Activated gamma-delta T cell treated with Interleukin-2 at 50 U/mL for 16 hours (primary cell): ENCODE measurements around the gene CCR7.

Experiments used
- DNase-seq: peaks from one replicate; pipeline ENCODE4 v3.0.0-alpha.2; 2020

Gene CCR7

GRCh38 chr17:40560592-40561293 lies 4.5 kb downstream of the CCR7 start:
- DNase-seq: peak; percentile 77

GRCh38 chr17:40559954-40560591 lies 5.2 kb downstream of the CCR7 start:
- DNase-seq: peak; percentile 80

DNA sequence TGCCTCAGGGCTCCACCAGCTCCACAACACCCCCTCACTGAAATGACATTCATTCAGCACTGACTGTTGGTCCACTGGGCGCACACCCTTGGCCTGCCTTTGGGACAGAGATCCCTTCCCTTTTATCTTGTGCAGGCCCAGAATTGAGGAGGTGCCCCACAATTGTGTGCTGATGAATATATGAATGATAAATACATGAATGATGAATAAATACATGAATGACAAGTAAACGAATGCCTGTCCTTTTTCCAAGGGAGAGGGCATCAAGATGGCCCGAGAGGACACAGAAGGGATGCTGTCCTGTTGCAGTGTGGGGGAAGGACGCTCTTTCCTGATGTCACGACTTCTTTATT lies 5.7 kb downstream of the CCR7 start:
- no peak for DNase-seq

GRCh38 chr17:40558890-40559563 lies 6.2 kb downstream of the CCR7 start:
- DNase-seq: no peak

DNA sequence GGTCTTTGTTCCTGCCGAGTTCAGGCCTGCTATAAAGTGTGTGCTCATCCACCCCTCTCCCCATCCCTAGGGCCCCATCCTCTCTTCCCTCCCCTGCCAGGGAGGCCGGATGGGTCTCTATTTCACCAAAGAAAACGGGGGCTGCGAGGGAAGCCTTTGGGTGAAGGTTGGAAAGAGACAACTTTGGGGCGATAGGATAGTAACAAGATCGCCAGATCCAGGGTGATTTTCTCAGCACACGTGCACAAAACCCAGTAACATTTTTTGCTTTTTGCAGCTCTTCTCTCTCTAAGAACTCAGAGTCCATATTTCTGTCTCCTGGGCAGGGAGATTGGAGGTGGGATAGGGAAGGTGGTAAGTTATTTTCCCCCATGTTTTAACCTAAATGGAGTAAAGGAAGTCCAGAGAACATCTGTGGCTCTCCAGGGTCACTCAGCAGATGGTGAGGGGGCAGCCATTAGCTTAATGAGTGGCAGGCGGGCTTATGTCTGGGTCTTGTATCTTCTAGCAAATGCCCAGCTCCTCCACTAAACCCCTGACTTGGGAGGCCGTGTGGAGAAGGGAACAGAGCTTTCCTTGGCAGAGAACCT lies 6.9 kb downstream of the CCR7 start:
- DNase-seq: no peak

DNA sequence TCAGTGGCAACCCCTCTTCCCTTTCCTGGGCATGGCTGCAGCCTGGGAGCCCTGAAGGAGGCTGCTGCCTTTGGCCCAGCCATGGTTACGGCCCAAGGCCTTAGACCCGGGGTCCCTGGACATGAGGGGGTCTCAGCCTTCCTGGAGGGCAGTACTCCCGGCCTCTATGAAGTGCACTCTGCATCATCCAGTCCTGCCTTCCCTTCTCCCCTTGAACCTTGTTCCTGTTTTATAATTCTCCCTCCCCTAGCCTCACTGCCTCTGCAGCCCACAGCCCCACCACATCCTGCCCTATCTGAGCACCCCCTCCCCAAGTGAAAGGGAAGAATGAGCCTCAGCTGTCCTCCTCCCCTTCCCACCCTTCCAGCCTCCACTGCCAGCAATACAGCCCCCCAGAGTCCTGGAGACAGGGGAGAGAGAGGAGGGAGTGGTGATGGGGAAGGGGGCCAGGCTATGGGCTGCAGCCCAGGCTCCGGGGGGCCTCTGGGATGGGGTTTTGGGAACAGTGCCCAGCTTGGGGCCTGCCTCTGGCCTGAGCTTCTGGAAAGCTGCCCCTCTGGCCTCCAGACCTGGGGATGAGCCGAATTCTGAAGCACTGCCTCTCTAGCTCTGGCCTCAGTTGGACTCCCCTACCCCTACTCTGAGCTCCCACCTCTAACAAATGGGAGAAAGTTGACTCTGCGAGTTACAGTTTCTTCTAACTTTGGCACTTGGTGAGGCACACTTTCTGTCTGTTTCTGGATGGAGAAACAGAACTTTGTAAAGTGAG lies 7.6 kb downstream of the CCR7 start:
- no peak for DNase-seq

DNA sequence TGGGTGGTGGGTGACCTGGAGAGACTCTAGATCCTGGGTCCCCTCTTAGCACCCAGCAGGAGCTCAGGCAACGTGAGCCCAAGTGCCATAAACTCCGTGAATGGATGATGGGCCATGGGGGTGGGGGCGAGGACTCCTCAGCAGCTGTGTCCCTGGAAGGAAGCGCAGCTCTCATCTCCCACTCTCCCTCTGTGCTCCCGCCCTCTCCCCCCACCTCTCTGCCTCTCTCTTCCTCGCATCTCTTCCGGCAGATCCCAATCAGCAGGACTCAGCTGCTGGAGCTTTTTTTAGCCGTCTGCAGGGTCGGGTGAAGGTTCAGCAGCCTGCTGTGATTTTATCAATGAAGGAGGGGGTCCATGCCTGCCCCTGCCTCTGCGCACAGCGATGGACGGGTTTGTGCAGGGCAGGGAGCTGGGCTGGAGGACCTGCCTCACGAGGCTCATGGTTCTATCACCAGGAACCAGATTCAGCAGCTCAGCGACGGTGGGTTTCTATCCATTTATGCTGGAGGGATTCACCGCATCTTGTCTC lies 8.3 kb downstream of the CCR7 start:
- DNase-seq: no peak

DNA sequence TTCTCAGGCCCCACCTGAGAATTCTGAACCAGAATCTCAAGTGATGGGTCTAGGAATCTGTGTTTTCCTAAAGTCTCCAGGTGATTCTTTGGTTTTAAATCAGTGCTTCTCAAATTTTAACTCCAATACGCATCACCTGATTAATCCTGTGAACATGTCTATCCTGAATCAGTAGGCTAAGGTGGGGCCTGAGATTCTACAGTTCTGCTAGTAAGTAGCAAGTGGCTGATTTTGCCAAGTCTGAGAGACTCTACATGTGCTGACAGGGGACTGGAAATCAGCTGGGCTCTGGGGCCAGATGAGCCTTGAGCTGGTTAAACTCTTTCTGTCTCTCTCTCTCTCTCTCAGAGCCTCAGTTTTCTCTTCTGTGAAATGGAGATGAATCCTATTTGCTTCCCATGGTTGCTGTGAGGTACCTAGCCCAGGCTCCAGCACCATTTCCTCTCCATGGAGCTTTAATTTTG lies 9.0 kb downstream of the CCR7 start:
- no peak for DNase-seq

GRCh38 chr17:40555296-40556190 lies 9.7 kb downstream of the CCR7 start:
- DNase-seq: no peak

DNA sequence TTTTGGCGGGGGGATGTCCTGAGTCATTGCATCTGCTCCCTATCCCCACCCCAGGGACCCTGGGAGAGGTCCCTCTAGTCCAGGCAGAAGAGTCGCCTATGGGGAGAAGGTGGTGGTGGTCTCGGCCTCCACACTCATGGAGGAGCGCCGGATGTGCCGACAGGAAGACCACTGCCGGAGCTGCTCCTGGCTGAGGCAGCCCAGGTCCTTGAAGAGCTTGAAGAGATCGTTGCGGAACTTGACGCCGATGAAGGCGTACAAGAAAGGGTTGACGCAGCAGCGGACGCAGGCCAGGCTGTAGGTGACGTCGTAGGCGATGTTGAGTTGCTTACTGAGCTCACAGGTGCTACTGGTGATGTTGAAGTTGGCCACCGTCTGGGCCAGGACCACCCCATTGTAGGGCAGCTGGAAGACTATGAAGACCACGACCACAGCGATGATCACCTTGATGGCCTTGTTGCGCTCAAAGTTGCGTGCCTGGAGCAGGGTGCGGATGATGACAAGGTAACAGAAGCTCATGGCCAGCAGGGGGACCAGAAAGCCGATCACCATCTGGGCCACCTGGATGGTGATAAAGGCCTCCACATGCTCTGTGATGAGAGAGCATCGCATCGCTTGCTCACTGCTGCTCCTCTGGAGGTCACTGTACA lies 10.5 kb downstream of the CCR7 start:
- no peak for DNase-seq

GRCh38 chr17:40553694-40554534 lies 11.4 kb downstream of the CCR7 start:
- DNase-seq: no peak

- no peak for DNase-seq
Measured at GRCh38 chr17:40552806-40553693, 12.2 kb downstream of the CCR7 start.

GRCh38 chr17:40551879-40552768 lies 13.1 kb downstream of the CCR7 start:
- DNase-seq: no peak

GRCh38 chr17:40551091-40551878 lies 14.0 kb downstream of the CCR7 start:
- no peak for DNase-seq

- no peak for DNase-seq
Measured at GRCh38 chr17:40550608-40551007, 14.7 kb downstream of the CCR7 start.

DNA sequence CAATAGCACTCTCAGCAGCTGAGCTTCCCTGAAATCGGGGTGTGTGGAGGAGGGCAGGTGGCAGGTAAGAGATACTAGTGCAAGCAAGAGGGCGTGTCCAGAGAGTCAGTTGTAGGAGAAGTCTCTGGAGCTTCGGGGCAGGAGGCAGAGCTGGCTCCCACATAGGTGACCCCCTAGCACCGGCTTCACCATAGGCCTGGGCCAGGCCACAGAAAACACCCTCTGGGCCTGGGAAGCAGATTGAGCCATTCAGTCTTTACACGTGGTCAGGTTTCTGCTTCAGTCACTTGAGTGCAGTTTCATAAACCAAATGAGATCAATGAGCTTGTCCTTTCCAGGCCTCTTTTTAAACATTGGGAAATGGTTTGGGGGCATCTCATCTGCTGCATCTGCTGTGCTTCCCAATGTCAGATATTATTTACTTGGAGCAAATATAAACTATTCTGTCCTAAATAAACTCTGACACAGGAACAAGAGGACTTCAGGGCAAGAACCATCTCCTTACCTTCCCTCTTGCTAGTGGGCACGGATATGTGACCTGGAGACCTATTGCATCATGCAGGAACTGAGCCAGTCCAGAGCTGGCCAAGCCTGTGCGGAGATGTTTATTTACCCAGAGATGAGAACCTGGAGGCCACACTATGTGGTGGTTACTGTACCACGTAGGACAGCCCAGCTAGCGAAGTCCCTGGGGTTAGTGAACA lies 16.1 kb downstream of the CCR7 start:
- DNase-seq: no peak
